ENCODE measurements around the gene ZNF407. TPM values are rescaled to one million over a fixed set of nuclear protein-coding genes. Genes with fewer than 3 reads are reported as not detected.
"Not testable (repeated sequence)": the region's sequence is repeated elsewhere in the genome, so short reads cannot be mapped to it uniquely, and the experiment has no call there.

Gene ZNF407
- total RNA-seq, 2 experiments from 2014 or later: 16.6 to 17.0 TPM

DNA sequence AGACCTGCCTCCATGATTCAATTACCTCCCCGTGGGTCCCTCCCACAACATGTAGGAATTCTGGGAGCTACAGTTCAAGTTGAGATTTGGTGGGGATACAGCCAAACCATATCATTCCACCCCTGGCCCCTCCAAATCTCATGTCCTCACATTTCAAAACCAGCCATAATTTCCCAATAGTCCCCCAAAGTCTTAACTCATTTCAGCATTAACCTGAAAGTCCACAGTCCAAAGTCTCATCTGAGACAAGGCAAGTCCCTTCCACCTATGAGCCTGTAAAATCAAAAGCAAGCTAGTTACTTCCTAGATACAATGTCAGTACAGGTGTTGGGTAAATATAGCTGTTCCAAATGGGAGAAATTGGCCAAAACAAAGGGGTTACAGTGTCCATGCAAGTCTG, 32.5 kb upstream of the ZNF407 start:
- H3K27me3 Mint-ChIP-seq (ENCODE audit: low read depth); POLR2A ChIA-PET; H3K4me1 Mint-ChIP-seq (ENCODE audit: low read depth); H3K4me3 Mint-ChIP-seq; DNase-seq; H3K27ac Mint-ChIP-seq; ATAC-seq; H3K9me3 Mint-ChIP-seq (ENCODE audit: insufficient read depth); H3K36me3 Mint-ChIP-seq (ENCODE audit: low read depth): not testable (repeated sequence)
- CTCF ChIA-PET: interaction anchor here (2.0 kb wide), 1 partner anchor 13 kb away, joined by 13 read pairs; no protein-coding TSS in a partner anchor

DNA sequence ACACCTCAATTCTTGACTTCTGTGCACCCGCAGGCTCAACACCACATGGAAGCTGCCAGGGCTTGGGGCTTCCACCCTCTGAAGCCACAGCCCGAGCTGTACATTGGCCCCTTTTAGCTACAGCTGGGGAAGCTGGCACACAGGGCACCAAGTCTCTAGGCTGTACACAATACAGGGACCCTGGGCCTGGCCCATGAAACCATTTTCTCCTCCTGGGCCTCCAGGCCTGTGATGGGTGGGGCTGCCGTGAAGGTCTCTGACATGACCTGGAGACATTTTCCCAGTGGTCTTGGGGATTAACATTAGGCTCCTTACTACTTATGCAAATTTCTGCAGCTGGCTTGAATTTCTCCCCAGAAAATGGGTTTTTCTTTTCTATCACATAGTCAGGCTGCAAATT, 31.7 kb upstream of the ZNF407 start:
- ATAC-seq; POLR2A ChIA-PET; H3K4me1 Mint-ChIP-seq (ENCODE audit: low read depth); H3K4me3 Mint-ChIP-seq; H3K9me3 Mint-ChIP-seq (ENCODE audit: insufficient read depth); H3K27me3 Mint-ChIP-seq (ENCODE audit: low read depth); DNase-seq; H3K27ac Mint-ChIP-seq; H3K36me3 Mint-ChIP-seq (ENCODE audit: low read depth); CTCF ChIA-PET: not testable (repeated sequence)

DNA sequence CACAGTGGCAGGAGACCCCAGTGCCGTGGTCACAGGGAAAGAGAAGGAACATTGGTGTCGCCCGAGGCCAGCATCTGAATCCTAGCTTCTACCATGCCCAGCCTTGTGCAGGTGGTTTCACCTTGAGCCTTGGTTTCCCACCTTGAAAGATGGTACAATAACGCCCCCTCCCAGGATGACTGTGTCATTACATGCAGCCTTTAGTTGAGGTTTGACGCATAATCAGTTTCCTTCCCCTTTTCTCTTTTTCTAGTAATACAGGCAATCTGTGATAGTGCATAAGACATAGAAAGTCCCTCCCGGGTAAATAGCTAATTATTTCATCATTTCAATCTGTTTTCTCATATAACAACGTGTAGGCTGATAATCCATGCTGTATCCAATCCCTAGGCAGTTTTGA, 29.8 kb upstream of the ZNF407 start:
- H3K4me1 Mint-ChIP-seq (ENCODE audit: low read depth): no peaks in the 10 kb centered on the region
- no peak overlapping the region for H3K27ac Mint-ChIP-seq
- H3K36me3 Mint-ChIP-seq (ENCODE audit: low read depth): no peaks in the 10 kb centered on the region
- no peaks in the 10 kb centered on the region for H3K9me3 Mint-ChIP-seq (ENCODE audit: insufficient read depth)
- CTCF ChIA-PET: no interaction called here
- ATAC-seq: no peak
- H3K4me3 Mint-ChIP-seq: no peak overlapping the region
- POLR2A ChIA-PET: no interaction called here
- DNase-seq: no peak
- H3K27me3 Mint-ChIP-seq (ENCODE audit: low read depth): peaks cover 9% of the 10 kb centered on the region

DNA sequence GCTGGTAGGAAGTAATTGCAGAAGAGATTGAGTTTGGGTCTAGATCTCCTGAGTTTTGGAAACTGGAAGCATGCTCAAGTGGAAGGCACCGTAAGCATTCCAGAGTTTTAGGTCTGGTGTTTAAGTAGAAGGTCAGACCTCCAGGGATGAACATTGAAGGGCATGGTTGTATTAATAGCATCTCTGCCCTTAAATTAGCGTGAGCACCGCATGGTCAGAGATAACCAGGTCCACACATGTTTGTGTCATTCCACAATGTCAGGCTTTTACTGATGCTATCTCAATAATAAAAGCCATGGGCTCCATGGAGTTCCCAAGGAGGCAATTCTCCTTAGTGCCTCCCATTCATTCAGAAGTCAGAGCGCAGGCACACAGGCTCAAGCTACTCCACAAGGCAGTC, 28.3 kb upstream of the ZNF407 start:
- Mint-ChIP-seq H3K9me3 (ENCODE audit: insufficient read depth) (no peaks in the 10 kb centered on the region), H3K4me3 (no peak overlapping the region), H3K27me3 (ENCODE audit: low read depth) (peaks cover 12% of the 10 kb centered on the region), H3K36me3 (ENCODE audit: low read depth) (no peaks in the 10 kb centered on the region), H3K4me1 (ENCODE audit: low read depth) (no peaks in the 10 kb centered on the region), H3K27ac (no peak overlapping the region)
- ChIA-PET POLR2A (no interaction called here), CTCF (no interaction called here)
- DNase-seq (no peak), ATAC-seq (no peak)

DNA sequence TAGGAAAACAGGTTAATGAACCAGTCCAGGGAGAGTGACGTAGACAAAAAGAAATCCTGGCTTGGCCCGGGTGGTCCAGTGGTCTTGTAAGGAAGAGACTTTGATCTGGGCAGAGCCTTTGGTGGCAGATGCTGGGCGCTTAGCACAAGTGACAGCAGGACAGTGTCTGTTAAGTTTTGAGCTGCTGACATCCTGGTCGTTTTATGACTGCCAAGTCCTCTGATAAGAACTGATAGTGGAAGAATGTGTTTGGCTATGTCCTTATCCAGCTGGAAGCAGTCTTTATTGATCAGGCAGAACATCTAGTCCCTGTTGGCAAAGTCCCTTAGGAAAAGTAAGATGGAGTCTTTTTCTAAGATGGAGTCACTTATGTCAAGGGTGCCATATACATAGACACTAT, 27.4 kb upstream of the ZNF407 start:
- no peak for DNase-seq
- ChIA-PET CTCF (interaction anchor here (1.4 kb wide), 1 partner anchor 18 kb away, joined by 4 read pairs; no protein-coding TSS in a partner anchor), POLR2A (no interaction called here)
- Mint-ChIP-seq H3K27ac (no peak overlapping the region), H3K9me3 (ENCODE audit: insufficient read depth) (no peaks in the 10 kb centered on the region), H3K4me1 (ENCODE audit: low read depth) (no peaks in the 10 kb centered on the region), H3K4me3 (no peak overlapping the region), H3K27me3 (ENCODE audit: low read depth) (peaks cover 6% of the 10 kb centered on the region), H3K36me3 (ENCODE audit: low read depth) (no peaks in the 10 kb centered on the region)
- no peak for ATAC-seq

DNA sequence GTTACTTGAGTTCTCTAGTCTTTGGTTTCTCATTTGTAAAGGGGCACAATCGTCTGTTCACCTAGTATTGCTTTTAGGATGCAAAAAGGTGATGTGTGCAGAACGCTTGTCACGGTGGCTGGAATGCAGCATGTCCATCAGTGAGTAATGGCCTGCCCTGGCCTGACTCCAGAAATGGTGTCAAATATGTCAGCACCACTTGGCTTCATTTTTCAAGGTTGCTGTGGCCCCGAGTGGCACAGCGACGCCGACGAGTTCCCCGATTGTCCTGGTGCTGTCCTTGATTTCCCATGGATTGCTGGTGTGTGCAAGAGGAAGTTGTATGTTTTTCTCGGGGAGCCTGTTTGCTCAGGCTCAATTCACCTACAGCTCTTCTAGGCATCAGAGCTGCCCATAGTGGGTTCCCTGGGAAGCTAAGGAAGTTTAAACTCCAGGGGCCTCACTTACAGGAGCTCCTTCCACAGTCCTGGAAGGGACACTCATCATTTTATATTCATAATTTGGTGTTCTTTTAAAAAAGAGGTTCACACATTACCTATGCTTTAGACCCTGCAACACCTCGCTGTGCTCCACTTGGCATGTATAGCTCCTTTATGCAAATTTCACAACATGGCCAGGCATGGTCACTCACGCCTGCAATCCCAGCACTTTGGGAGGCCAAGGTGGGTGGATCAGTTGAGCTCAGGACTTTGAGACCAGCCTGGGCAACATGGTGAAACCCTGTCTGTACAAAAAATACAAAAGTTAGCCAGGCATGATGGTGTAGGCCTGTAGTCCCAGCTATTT, 25.6 kb upstream of the ZNF407 start:
- POLR2A ChIA-PET: no interaction called here
- DNase-seq (no peak), ATAC-seq (no peak)
- no peak overlapping the region for H3K4me3 Mint-ChIP-seq
- CTCF ChIA-PET: interaction anchor here (1.0 kb wide), 1 partner anchor 229 kb away, joined by 3 read pairs; no protein-coding TSS in a partner anchor
- no peaks in the 10 kb centered on the region for H3K4me1 Mint-ChIP-seq (ENCODE audit: low read depth)
- peaks cover 6% of the 10 kb centered on the region for H3K27me3 Mint-ChIP-seq (ENCODE audit: low read depth)
- H3K36me3 Mint-ChIP-seq (ENCODE audit: low read depth): no peaks in the 10 kb centered on the region
- H3K27ac Mint-ChIP-seq: no peak overlapping the region
- no peaks in the 10 kb centered on the region for H3K9me3 Mint-ChIP-seq (ENCODE audit: insufficient read depth)

DNA sequence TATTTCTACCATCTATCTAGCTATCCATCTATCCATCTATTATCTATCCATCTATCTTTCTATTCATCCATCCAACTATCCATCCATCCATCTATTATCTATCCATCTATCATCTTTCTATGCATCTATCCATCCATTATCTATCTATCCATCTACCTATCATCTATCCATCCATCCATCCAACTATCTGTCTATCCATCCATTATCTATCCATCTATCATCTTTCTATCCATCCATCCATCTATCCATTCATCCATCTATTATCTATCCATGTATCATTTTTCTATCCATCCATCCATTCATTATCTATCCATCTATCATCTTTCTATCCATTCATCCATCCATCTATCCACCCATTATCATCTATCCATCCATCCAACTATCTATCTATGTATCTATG, 24.6 kb upstream of the ZNF407 start:
- no peaks in the 10 kb centered on the region for H3K36me3 Mint-ChIP-seq (ENCODE audit: low read depth)
- no peaks in the 10 kb centered on the region for H3K9me3 Mint-ChIP-seq (ENCODE audit: insufficient read depth)
- DNase-seq (no peak), ATAC-seq (no peak)
- peaks cover 10% of the 10 kb centered on the region for H3K27me3 Mint-ChIP-seq (ENCODE audit: low read depth)
- ChIA-PET POLR2A (no interaction called here), CTCF (no interaction called here)
- H3K27ac Mint-ChIP-seq: no peak overlapping the region
- no peaks in the 10 kb centered on the region for H3K4me1 Mint-ChIP-seq (ENCODE audit: low read depth)
- H3K4me3 Mint-ChIP-seq: no peak overlapping the region

DNA sequence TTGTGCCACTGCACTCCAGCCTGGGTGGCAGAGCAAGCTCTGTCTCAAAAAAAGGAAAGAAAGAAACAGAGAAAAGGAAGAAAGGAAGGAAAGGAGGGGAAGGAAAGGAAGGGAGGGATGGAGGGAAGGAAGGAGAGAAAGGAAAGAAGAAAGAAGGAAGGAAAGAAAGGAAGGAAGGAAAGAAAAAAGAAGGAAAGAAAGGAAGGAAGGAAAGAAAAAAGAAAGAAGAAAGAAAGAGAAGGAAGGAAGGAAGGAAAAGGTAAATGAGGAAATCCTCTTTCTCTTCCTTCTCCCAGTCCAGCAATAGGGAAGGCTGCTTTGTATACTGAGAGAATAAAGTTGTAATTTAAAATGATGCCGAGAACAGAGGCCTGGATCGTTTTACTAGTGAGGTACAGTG, 22.8 kb upstream of the ZNF407 start:
- Mint-ChIP-seq H3K27me3 (ENCODE audit: low read depth) (peaks cover 17% of the 10 kb centered on the region), H3K27ac (no peak overlapping the region), H3K4me3 (no peak overlapping the region), H3K4me1 (ENCODE audit: low read depth) (no peaks in the 10 kb centered on the region), H3K36me3 (ENCODE audit: low read depth) (no peaks in the 10 kb centered on the region), H3K9me3 (ENCODE audit: insufficient read depth) (no peaks in the 10 kb centered on the region)
- no peak for ATAC-seq
- DNase-seq: no peak
- CTCF ChIA-PET: no interaction called here
- POLR2A ChIA-PET: no interaction called here

DNA sequence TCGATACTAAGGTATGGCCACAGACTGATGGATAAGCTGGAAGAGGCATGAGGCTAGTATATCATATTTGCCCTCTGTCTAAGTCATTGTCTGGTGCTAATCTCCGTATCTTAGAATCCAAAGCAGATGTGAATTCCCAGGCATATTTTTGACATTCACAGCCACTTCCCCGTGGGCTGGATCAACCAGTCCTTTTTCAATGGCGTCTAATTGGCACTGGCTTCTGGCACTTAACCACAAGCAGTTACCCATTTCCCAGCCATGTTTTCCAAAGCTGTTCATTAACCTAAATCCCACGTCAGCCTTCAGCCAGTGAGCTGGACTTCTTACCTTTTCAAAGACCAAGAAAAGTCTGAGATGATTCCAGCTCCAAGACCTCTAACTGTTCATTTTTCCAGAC, 20.7 kb upstream of the ZNF407 start:
- Mint-ChIP-seq H3K36me3 (ENCODE audit: low read depth) (no peaks in the 10 kb centered on the region), H3K4me1 (ENCODE audit: low read depth) (no peaks in the 10 kb centered on the region)
- CTCF ChIA-PET: no interaction called here

DNA sequence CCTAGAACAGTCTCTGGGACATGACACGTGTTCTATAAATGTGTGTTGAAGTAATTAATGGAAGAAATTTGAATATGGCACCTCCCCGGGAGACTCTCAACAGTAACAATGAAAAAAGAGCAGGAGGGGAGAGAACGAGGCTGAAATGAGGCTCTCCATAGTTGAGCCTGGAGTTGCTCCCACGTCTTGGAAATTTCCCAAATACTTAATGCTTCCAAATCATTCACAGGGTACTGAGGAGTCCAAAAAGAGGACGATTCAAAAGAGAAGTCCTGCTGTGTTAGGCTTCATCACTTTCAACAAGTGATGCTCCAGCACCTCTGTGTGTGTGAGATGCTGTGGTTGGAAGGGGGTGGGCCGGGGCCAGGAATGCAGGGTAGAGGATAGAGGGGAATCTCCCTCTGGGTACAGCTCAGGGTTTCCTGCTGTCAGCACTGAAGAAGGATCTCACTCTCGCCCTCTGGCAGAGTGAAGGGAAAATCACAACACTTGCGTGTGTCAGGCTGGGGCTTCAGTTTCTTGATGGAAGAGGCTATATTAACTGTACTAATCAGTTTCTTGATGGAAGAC, 18.1 kb upstream of the ZNF407 start:
- H3K4me1 Mint-ChIP-seq (ENCODE audit: low read depth): no peaks in the 10 kb centered on the region
- no peak overlapping the region for H3K27ac Mint-ChIP-seq
- DNase-seq: no peak
- H3K27me3 Mint-ChIP-seq (ENCODE audit: low read depth): peaks cover 25% of the 10 kb centered on the region
- H3K9me3 Mint-ChIP-seq (ENCODE audit: insufficient read depth): no peaks in the 10 kb centered on the region
- ChIA-PET CTCF (no interaction called here), POLR2A (no interaction called here)
- H3K36me3 Mint-ChIP-seq (ENCODE audit: low read depth): no peaks in the 10 kb centered on the region
- no peak overlapping the region for H3K4me3 Mint-ChIP-seq
- no peak for ATAC-seq

More for the DNA sequence above, 20.7 kb upstream of the ZNF407 start:
- Mint-ChIP-seq H3K27me3 (ENCODE audit: low read depth) (peaks cover 23% of the 10 kb centered on the region), H3K4me3 (no peak overlapping the region), H3K9me3 (ENCODE audit: insufficient read depth) (no peaks in the 10 kb centered on the region), H3K27ac (no peak overlapping the region)
- DNase-seq (no peak), ATAC-seq (no peak)
- POLR2A ChIA-PET: no interaction called here

DNA sequence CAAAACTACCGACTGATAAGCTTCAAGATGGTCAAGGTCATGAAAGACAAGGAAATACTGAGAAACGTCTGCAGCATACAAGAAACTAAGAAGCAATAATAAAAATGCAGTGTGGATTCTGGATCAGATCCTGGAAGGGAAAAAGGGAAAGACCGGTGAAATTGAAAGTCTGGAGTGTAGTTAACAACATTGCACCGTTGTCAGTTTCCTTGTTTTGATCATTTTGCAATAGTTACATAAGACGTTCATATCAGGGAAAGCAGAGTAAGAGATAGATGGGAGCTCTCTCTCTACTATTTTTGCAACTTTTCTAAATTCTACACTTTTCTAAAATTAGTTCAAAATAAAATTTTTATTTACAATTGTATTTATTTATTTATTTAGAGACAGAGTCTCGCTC, 15.0 kb upstream of the ZNF407 start:
- CTCF ChIA-PET: no interaction called here
- H3K4me3 Mint-ChIP-seq: no peak overlapping the region

DNA sequence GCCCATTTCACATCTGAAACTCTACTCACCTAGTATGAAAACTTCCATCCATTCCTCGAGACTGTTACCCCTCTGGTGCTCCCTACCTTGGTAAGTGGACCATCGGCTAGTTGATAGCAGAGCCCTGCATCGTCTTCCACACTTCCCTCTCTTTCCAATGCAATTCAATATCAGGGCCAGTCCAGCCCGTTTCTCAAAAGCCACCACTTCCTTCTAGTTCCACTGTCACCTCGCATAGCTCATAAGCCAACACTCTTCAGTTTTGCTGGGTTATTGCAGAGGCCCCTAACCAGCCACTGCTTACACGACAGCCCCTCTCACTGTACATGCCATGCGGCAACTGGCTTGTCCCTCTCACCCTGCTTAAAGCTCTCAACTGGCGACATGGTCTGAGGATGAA, 10.2 kb upstream of the ZNF407 start:
- no peaks in the 10 kb centered on the region for H3K9me3 Mint-ChIP-seq (ENCODE audit: insufficient read depth)
- no peak overlapping the region for H3K4me3 Mint-ChIP-seq
- DNase-seq: no peak
- peaks cover 21% of the 10 kb centered on the region for H3K27me3 Mint-ChIP-seq (ENCODE audit: low read depth)
- H3K36me3 Mint-ChIP-seq (ENCODE audit: low read depth): peaks cover 2% of the 10 kb centered on the region
- ChIA-PET CTCF (no interaction called here), POLR2A (no interaction called here)
- H3K27ac Mint-ChIP-seq: no peak overlapping the region
- ATAC-seq: no peak
- no peaks in the 10 kb centered on the region for H3K4me1 Mint-ChIP-seq (ENCODE audit: low read depth)

More for the DNA sequence above, 15.0 kb upstream of the ZNF407 start:
- Mint-ChIP-seq H3K27ac (no peak overlapping the region), H3K27me3 (ENCODE audit: low read depth) (peaks cover 38% of the 10 kb centered on the region), H3K36me3 (ENCODE audit: low read depth) (no peaks in the 10 kb centered on the region), H3K4me1 (ENCODE audit: low read depth) (no peaks in the 10 kb centered on the region), H3K9me3 (ENCODE audit: insufficient read depth) (no peaks in the 10 kb centered on the region)
- POLR2A ChIA-PET: no interaction called here
- ATAC-seq (no peak), DNase-seq (no peak)

DNA sequence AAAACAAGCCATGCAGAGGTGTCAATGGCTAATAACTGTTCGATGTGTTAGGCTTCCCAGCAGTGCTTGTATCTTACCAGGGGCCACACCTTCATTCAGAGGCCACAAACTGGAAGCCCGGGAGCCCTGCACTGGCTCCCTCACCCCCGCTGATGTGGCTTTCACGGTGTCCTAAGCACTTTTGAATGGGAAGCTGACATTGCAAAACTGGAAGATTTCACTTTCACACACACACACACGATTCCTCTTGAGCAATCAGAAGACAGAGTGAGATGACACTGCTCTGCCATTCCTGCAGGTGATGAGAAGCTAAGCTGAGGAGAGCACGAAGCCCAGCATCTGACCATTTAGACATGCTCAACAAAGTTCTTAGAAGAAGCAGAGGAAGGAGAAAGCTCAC, 8.6 kb upstream of the ZNF407 start:
- H3K4me3 Mint-ChIP-seq: no peak overlapping the region
- peaks cover 3% of the 10 kb centered on the region for H3K4me1 Mint-ChIP-seq (ENCODE audit: low read depth)
- no peaks in the 10 kb centered on the region for H3K9me3 Mint-ChIP-seq (ENCODE audit: insufficient read depth)
- no peak for DNase-seq
- POLR2A ChIA-PET: no interaction called here
- no peak for ATAC-seq
- H3K36me3 Mint-ChIP-seq (ENCODE audit: low read depth): peaks cover 13% of the 10 kb centered on the region
- peaks cover 19% of the 10 kb centered on the region for H3K27me3 Mint-ChIP-seq (ENCODE audit: low read depth)
- no peak overlapping the region for H3K27ac Mint-ChIP-seq
- CTCF ChIA-PET: no interaction called here
